ENCODE data around the gene GMIP. TPM values are rescaled to one million over a fixed set of nuclear protein-coding genes. Genes with fewer than 3 reads are reported as not detected.

The GMIP gene
- total and polyA plus RNA-seq, 2 donors (not counting 1 experiment from before 2014, with no cell fraction given), result 2.3 to 5.3 TPM

- Histone ChIP-seq H3K4me3 (replicated peaks in 1 of 4; ENCODE audit: control extremely low read depth in 1 of 4, insufficient read depth in 1 of 4, low read depth in 3 of 4, low read length in 4 of 4) (no peak overlapping the region), H3K36me3 (ENCODE audit: control insufficient read depth, insufficient read depth, low read length) (peaks cover 14% of the 10 kb centered on the region), H3K9ac (ENCODE audit: insufficient read depth, low read length) (no peak overlapping the region), H3K9me3 (ENCODE audit: control insufficient read depth, insufficient read depth, low read depth, low read length) (no peaks in the 10 kb centered on the region), H3K79me2 (ENCODE audit: control insufficient read depth, insufficient read depth, low read length) (no peaks in the 10 kb centered on the region), H3K27ac (ENCODE audit: insufficient read depth, low read length) (no peak overlapping the region), H3K27me3 (ENCODE audit: control insufficient read depth, insufficient read depth, low read length) (no peaks in the 10 kb centered on the region), H2AFZ (ENCODE audit: low read length) (no peak overlapping the region), H3K4me1 (ENCODE audit: control insufficient read depth, extremely low read depth, insufficient read depth, low read length) (no peaks in the 10 kb centered on the region), H4K20me1 (ENCODE audit: control insufficient read depth, extremely low read depth, insufficient read depth, low read length) (no peaks in the 10 kb centered on the region), H3K4me2 (ENCODE audit: extremely low read depth, insufficient read depth, low read length) (no peak overlapping the region)
- DNase-seq (ENCODE audit: low read depth in 2 of 2), result no peak
- TF ChIP-seq EZH2 (IDR thresholded peaks at IDR 0.05; ENCODE audit: low read length, missing control alignments), result no peak
- TF ChIP-seq CTCF (conservative IDR thresholded peaks at IDR 0.05 in 1 of 2, IDR thresholded peaks at IDR 0.05 in 1 of 2; ENCODE audit: low read depth in 1 of 2, low read length in 2 of 2), result no peak
These were observed 8.1 kb downstream of the GMIP start for GRCh38 chr19:19635313-19635702.

- DNase-seq (ENCODE audit: low read depth in 2 of 2), result no peak
- Histone ChIP-seq H3K4me3 (replicated peaks in 1 of 4; ENCODE audit: control extremely low read depth in 1 of 4, insufficient read depth in 1 of 4, low read depth in 3 of 4, low read length in 4 of 4) (no peak overlapping the region), H3K9me3 (ENCODE audit: control insufficient read depth, insufficient read depth, low read depth, low read length) (no peaks in the 10 kb centered on the region), H3K9ac (ENCODE audit: insufficient read depth, low read length) (no peak overlapping the region), H3K36me3 (ENCODE audit: control insufficient read depth, insufficient read depth, low read length) (peaks cover 14% of the 10 kb centered on the region), H4K20me1 (ENCODE audit: control insufficient read depth, extremely low read depth, insufficient read depth, low read length) (no peaks in the 10 kb centered on the region), H3K27me3 (ENCODE audit: control insufficient read depth, insufficient read depth, low read length) (no peaks in the 10 kb centered on the region), H3K79me2 (ENCODE audit: control insufficient read depth, insufficient read depth, low read length) (no peaks in the 10 kb centered on the region), H3K4me1 (ENCODE audit: control insufficient read depth, extremely low read depth, insufficient read depth, low read length) (no peaks in the 10 kb centered on the region), H3K27ac (ENCODE audit: insufficient read depth, low read length) (no peak overlapping the region), H2AFZ (ENCODE audit: low read length) (no peak overlapping the region), H3K4me2 (ENCODE audit: extremely low read depth, insufficient read depth, low read length) (no peak overlapping the region)
- TF ChIP-seq EZH2 (IDR thresholded peaks at IDR 0.05; ENCODE audit: low read length, missing control alignments), result no peak
- TF ChIP-seq CTCF (conservative IDR thresholded peaks at IDR 0.05 in 1 of 2, IDR thresholded peaks at IDR 0.05 in 1 of 2; ENCODE audit: low read depth in 1 of 2, low read length in 2 of 2), result no peak
These were observed 8.7 kb downstream of the GMIP start for GRCh38 chr19:19634516-19635312.

GRCh38 chr19:19633711-19634515 lies 9.5 kb downstream of the GMIP start:
- Histone ChIP-seq H4K20me1 (ENCODE audit: control insufficient read depth, extremely low read depth, insufficient read depth, low read length) (no peaks in the 10 kb centered on the region), H3K4me3 (replicated peaks in 1 of 4; ENCODE audit: control extremely low read depth in 1 of 4, insufficient read depth in 1 of 4, low read depth in 3 of 4, low read length in 4 of 4) (no peak overlapping the region), H3K4me1 (ENCODE audit: control insufficient read depth, extremely low read depth, insufficient read depth, low read length) (no peaks in the 10 kb centered on the region), H3K27ac (ENCODE audit: insufficient read depth, low read length) (no peak overlapping the region), H3K9me3 (ENCODE audit: control insufficient read depth, insufficient read depth, low read depth, low read length) (no peaks in the 10 kb centered on the region), H3K36me3 (ENCODE audit: control insufficient read depth, insufficient read depth, low read length) (peaks cover 14% of the 10 kb centered on the region), H2AFZ (ENCODE audit: low read length) (no peak overlapping the region), H3K9ac (ENCODE audit: insufficient read depth, low read length) (no peak overlapping the region), H3K27me3 (ENCODE audit: control insufficient read depth, insufficient read depth, low read length) (no peaks in the 10 kb centered on the region), H3K4me2 (ENCODE audit: extremely low read depth, insufficient read depth, low read length) (no peak overlapping the region), H3K79me2 (ENCODE audit: control insufficient read depth, insufficient read depth, low read length) (no peaks in the 10 kb centered on the region)
- DNase-seq (ENCODE audit: low read depth in 2 of 2), result no peak
- TF ChIP-seq CTCF (conservative IDR thresholded peaks at IDR 0.05 in 1 of 2, IDR thresholded peaks at IDR 0.05 in 1 of 2; ENCODE audit: low read depth in 1 of 2, low read length in 2 of 2) (no peak), EZH2 (IDR thresholded peaks at IDR 0.05; ENCODE audit: low read length, missing control alignments) (no peak)

Measured in fibroblast of lung (primary cell).